HG03095 (cell line): Measurements from ENCODE around the gene SSBP2.
"Not testable (repeated sequence)": the region's sequence is repeated elsewhere in the genome, so short reads cannot be mapped to it uniquely, and the experiment has no call there.

Source experiments
- ATAC-seq: cut with Tn5 transposase; IDR thresholded peaks from one replicate; pipeline ENCODE4 v1.9.1; 2021; ENCODE audit warnings: moderate library complexity; ENCODE audit not compliant: unreplicated experiment

The SSBP2 gene

GRCh38 chr5:81740758-81741157, 10.1 kb downstream of the SSBP2 start:
- no peak for ATAC-seq

- no peak for ATAC-seq
These were observed 11.6 kb downstream of the SSBP2 start for GRCh38 chr5:81739291-81739690.

GRCh38 chr5:81729276-81729675, 21.6 kb downstream of the SSBP2 start:
- no peak for ATAC-seq

- no peak for ATAC-seq
These were observed 22.6 kb downstream of the SSBP2 start for GRCh38 chr5:81728301-81728700.

GRCh38 chr5:81726297-81726696, 24.6 kb downstream of the SSBP2 start:
- ATAC-seq = no peak

GRCh38 chr5:81724571-81724970, 26.3 kb downstream of the SSBP2 start:
- ATAC-seq = no peak

- no peak for ATAC-seq
These were observed 26.8 kb downstream of the SSBP2 start for GRCh38 chr5:81724108-81724507.

GRCh38 chr5:81721049-81721448, 29.8 kb downstream of the SSBP2 start:
- ATAC-seq = no peak

- no peak for ATAC-seq
These were observed 31.1 kb downstream of the SSBP2 start for GRCh38 chr5:81719743-81720345.

- ATAC-seq = no peak
These were observed 32.6 kb downstream of the SSBP2 start for GRCh38 chr5:81718300-81718699.

GRCh38 chr5:81717860-81718259, 33.0 kb downstream of the SSBP2 start:
- ATAC-seq = no peak

GRCh38 chr5:81717226-81717625, 33.7 kb downstream of the SSBP2 start:
- no peak for ATAC-seq

GRCh38 chr5:81714076-81714475, 36.8 kb downstream of the SSBP2 start:
- ATAC-seq = not testable (repeated sequence)

- no peak for ATAC-seq
These were observed 42.0 kb downstream of the SSBP2 start for GRCh38 chr5:81708889-81709288.

GRCh38 chr5:81703840-81704239, 47.1 kb downstream of the SSBP2 start:
- no peak for ATAC-seq

GRCh38 chr5:81700166-81700565, 50.7 kb downstream of the SSBP2 start:
- ATAC-seq = no peak

GRCh38 chr5:81698813-81699212, 52.1 kb downstream of the SSBP2 start:
- no peak for ATAC-seq

- ATAC-seq = no peak
These were observed 54.2 kb downstream of the SSBP2 start for GRCh38 chr5:81696418-81697397.

- ATAC-seq = no peak
These were observed 56.2 kb downstream of the SSBP2 start for GRCh38 chr5:81694726-81695125.

- ATAC-seq = no peak
These were observed 62.7 kb downstream of the SSBP2 start for GRCh38 chr5:81688215-81688614.

- ATAC-seq = no peak
These were observed 63.6 kb downstream of the SSBP2 start for GRCh38 chr5:81687292-81687691.

- ATAC-seq = no peak
These were observed 65.4 kb downstream of the SSBP2 start for GRCh38 chr5:81685471-81685870.
